RWPE2 (cell line): ENCODE data around the gene ELOF1.

Experiments used
- ATAC-seq: fragments of 200-7000 bp; cut with Tn5 transposase; 3 replicates; pipeline ENCODE4 v1.9.1; 2021; ENCODE audit warnings: low read depth
- DNase-seq: peaks from one replicate; pipeline ENCODE4 v3.0.0-alpha.2; 2020; ENCODE audit warnings: low spot score
- H3K27ac ChIP-seq: fragments of 450-650 bp; 2 replicates; pipeline ENCODE4 v1.5.1; 2017; ENCODE audit warnings: mild to moderate bottlenecking; ENCODE audit not compliant: poor library complexity, severe bottlenecking
- H3K27me3 ChIP-seq: fragments of 250-450 bp; sonication (Bioruptor Pico); 2 replicates; pipeline ENCODE4 v1.5.1; 2021; ENCODE audit warnings: mild to moderate bottlenecking, moderate library complexity; ENCODE audit not compliant: insufficient read depth, poor library complexity, severe bottlenecking
- H3K36me3 ChIP-seq: fragments of 250-450 bp; sonication (Bioruptor Pico); 2 replicates; pipeline ENCODE4 v1.5.1; 2020; ENCODE audit warnings: low read depth, mild to moderate bottlenecking, moderate library complexity
- H3K4me1 ChIP-seq: fragments of 250-450 bp; sonication (Bioruptor Pico); 2 replicates; pipeline ENCODE4 v1.5.1; 2021; ENCODE audit warnings: mild to moderate bottlenecking, moderate library complexity; ENCODE audit not compliant: insufficient read depth, poor library complexity, severe bottlenecking
- H3K4me3 ChIP-seq: fragments of 250-450 bp; sonication (Bioruptor Pico); 2 replicates; pipeline ENCODE4 v1.5.1; 2021; ENCODE audit warnings: mild to moderate bottlenecking, moderate library complexity; ENCODE audit not compliant: severe bottlenecking
- H3K9me3 ChIP-seq: fragments of 250-450 bp; sonication (Bioruptor Pico); 2 replicates; pipeline ENCODE4 v1.5.1; 2021; ENCODE audit warnings: mild to moderate bottlenecking, moderate library complexity; ENCODE audit not compliant: severe bottlenecking
- TF ChIP-seq, protein P1 (sequence below): fragments of 450-650 bp; IDR thresholded peaks from one replicate; pipeline ENCODE4 v1.5.1; 2017; ENCODE audit warnings: mild to moderate bottlenecking, moderate library complexity; ENCODE audit not compliant: poor library complexity, severe bottlenecking

ELOF1 gene

DNA sequence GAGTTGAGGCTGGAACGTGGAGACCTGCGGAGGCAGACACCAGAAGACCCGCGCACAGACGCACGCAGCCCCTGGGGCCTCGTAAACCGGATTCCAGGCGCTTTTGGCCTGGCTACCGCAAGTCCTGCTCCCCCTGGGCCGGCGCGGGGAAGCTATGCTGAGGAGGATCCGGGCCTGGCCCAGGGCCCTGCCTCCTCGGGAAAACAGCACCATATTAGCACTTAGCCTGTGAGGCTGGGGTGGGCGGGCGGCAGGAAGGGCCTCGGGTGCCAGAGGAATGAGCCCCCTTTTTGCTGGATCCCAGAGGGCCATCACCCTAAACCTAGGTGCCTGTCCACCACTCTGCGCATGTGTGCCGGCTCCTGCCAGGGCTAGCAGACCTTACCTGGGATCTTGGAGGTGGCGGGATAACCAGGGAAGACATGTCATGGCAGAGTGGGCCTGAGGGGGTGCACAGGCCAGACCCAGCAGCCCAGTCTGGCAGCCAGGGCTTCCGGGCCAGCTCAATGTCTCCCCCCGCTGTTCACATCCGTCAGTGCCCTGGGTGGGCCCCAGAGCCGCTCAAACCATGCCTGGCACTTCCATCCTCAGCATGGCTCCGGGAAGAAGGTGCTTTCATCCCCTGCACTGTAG, 7.3 kb downstream of the ELOF1 start:
- ATAC-seq (peak; percentile 33; the same call in 2 of the 3 replicates), DNase-seq (no peak)
- no peaks in the 10 kb centered on the region for H3K4me1 ChIP-seq
- no peak overlapping the region for H3K27ac ChIP-seq
- H3K9me3 ChIP-seq = no peaks in the 10 kb centered on the region
- H3K4me3 ChIP-seq = no peak overlapping the region
- TF ChIP-seq, protein P1, sequence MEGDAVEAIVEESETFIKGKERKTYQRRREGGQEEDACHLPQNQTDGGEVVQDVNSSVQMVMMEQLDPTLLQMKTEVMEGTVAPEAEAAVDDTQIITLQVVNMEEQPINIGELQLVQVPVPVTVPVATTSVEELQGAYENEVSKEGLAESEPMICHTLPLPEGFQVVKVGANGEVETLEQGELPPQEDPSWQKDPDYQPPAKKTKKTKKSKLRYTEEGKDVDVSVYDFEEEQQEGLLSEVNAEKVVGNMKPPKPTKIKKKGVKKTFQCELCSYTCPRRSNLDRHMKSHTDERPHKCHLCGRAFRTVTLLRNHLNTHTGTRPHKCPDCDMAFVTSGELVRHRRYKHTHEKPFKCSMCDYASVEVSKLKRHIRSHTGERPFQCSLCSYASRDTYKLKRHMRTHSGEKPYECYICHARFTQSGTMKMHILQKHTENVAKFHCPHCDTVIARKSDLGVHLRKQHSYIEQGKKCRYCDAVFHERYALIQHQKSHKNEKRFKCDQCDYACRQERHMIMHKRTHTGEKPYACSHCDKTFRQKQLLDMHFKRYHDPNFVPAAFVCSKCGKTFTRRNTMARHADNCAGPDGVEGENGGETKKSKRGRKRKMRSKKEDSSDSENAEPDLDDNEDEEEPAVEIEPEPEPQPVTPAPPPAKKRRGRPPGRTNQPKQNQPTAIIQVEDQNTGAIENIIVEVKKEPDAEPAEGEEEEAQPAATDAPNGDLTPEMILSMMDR = peak; percentile 16
- H3K36me3 ChIP-seq = peaks cover 15% of the 10 kb centered on the region
- no peaks in the 10 kb centered on the region for H3K27me3 ChIP-seq

DNA sequence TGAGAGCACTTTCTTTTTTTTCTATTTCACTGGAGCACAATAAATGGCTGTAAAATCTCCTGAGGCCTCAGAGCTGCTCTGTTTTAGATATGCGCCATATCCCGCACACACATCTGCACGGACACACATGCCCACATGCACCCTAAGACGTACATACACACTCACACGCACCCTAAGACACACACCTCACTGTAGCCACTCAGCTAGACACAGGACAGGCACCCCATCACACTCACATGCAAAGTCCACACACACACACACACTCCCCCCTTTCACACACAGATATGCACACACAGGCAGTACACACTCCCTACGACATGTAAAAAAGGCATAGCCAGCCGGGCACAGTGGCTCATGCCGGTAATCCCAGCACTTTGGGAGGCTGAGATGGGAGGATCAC, 8.8 kb downstream of the ELOF1 start:
- TF ChIP-seq, protein P1 = no peak
- no peaks in the 10 kb centered on the region for H3K4me1 ChIP-seq
- H3K27me3 ChIP-seq = no peaks in the 10 kb centered on the region
- H3K4me3 ChIP-seq = no peak overlapping the region
- H3K9me3 ChIP-seq = no peaks in the 10 kb centered on the region
- DNase-seq = no peak
- H3K27ac ChIP-seq = no peak overlapping the region
- no peak for ATAC-seq
- peaks cover 15% of the 10 kb centered on the region for H3K36me3 ChIP-seq

DNA sequence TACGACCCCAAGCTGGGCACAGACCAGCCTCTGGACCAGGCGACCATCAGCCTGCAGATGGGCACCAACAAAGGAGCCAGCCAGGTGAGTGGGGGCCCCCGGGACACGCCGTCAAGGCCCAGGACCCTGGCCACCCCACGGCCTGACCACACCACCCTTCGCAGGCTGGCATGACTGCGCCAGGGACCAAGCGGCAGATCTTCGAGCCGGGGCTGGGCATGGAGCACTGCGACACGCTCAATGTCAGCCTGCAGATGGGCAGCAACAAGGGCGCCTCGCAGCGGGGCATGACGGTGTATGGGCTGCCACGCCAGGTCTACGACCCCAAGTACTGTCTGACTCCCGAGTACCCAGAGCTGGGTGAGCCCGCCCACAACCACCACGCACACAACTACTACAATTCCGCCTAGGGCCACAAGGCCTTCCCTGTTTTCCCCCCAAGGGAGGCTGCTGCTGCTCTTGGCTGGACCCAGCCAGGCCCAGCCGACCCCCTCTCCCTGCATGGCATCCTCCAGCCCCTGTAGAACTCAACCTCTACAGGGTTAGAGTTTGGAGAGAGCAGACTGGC, 9.6 kb downstream of the ELOF1 start:
- H3K9me3 ChIP-seq = no peaks in the 10 kb centered on the region
- peaks cover 15% of the 10 kb centered on the region for H3K36me3 ChIP-seq
- DNase-seq (no peak), ATAC-seq (0 out of 3 replicates have a peak, but pooled peaks have one; percentile 5)
- H3K27ac ChIP-seq = no peak overlapping the region
- no peaks in the 10 kb centered on the region for H3K27me3 ChIP-seq
- H3K4me1 ChIP-seq = no peaks in the 10 kb centered on the region
- no peak overlapping the region for H3K4me3 ChIP-seq
- TF ChIP-seq, protein P1 = no peak

DNA sequence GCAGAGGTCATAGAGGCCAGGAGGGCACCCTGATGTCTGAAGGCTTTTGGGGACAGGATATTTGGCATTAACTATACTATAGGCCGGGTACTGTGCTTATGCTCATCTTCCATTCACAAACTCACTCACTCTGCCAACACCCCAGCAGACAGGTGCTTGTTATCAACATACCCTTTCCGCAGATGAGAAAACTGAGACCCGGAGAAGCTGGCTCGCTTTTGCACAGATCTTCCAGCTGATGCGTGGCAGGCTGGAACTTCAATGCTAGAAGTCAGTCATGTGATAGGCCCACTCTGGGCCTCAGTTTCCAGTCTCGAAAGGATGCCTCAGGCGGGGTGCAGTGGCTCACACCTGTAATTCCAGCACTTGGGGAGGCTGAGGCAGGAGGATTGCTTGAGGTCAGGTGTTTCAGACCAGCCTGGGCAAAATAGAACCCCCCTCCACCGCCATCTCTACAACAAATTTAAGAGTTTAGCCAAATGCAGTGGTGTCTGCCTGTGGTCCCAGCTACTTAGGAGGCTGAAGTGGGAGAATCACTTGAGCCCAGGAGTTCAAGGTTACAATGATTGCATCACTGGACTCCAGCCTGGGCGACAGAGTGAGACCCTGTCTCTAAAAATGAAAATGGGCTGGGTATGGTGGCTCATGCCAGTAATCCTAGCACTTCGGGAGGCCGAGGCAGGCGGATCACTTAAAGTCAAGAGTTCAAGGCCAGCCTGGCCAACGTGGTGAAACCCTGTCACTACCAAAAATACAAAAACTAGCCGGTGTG, 10.9 kb downstream of the ELOF1 start:
- TF ChIP-seq, protein P1 = no peak
- H3K4me1 ChIP-seq = no peaks in the 10 kb centered on the region
- no peak for ATAC-seq
- no peaks in the 10 kb centered on the region for H3K9me3 ChIP-seq
- no peak overlapping the region for H3K4me3 ChIP-seq
- no peak overlapping the region for H3K27ac ChIP-seq
- H3K27me3 ChIP-seq = no peaks in the 10 kb centered on the region
- H3K36me3 ChIP-seq = peaks cover 3% of the 10 kb centered on the region; the same call in 1 of the 2 replicates
- DNase-seq = no peak
